Measurements from ENCODE around the gene CEP76. TPM values are rescaled to one million over a fixed set of nuclear protein-coding genes. Genes with fewer than 3 reads are reported as not detected.
"Not testable (repeated sequence)": the region's sequence is repeated elsewhere in the genome, so short reads cannot be mapped to it uniquely, and the experiment has no call there.

The CEP76 gene
- total RNA-seq, 1 donor = 10.1 TPM

DNA sequence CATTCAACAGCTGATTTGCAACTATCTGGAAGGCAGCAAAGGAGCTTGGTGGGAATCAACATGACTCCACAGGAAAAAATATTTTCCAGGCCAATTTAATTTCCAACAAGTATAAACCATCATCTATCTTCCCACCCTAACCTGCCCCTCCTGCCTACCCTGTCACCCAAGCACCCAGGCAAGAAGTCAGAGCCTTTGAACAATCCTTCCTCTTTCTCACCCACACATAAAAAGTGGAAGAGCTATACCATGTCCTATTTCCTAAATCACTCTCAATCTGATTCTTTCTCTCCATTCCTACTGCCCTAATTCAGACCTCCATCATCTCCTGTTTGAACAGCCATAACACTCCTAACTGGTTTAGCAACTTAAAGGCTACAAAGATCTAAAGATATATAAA is 57.3 kb downstream of the CEP76 start:
- Histone ChIP-seq H3K4me2 (ENCODE audit: insufficient read depth, low read length) (peak overlapping the region; percentile 19), H3K27ac (ENCODE audit: low read depth, low read length) (peak overlapping the region; percentile 34)

DNA sequence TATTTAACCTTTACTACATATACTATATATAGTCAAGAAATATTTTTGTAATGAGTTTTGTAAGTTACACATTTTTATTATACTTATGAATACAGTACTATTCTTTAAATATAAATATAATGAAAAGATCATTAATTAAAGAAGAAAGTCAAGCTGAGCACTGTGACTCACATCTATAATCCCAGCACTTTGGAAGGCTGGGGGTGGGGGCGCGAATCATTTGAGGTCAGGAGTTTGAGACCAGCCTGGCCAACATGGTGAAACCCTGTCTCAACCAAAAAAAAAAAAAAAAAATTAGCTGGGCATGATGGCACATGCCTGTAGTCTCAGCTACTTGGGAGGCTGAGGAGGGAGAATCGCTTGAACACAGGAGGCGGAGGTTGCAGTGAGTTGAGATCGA is 58.8 kb downstream of the CEP76 start:
- not testable (repeated sequence) for H3K9me3 ChIP-seq (ENCODE audit: low read depth, low read length); H3K4me3 ChIP-seq (ENCODE audit: insufficient read depth, low read length); H3K36me3 ChIP-seq (ENCODE audit: insufficient read depth, low read length); H4K20me1 ChIP-seq (ENCODE audit: insufficient read depth, low read length); DNase-seq (ENCODE audit: insufficient read length, low spot score, missing footprints); H2AFZ ChIP-seq (ENCODE audit: low read length); H3K4me2 ChIP-seq (ENCODE audit: insufficient read depth, low read length); H3K27ac ChIP-seq (ENCODE audit: low read depth, low read length); H3K27me3 ChIP-seq (ENCODE audit: insufficient read depth, low read length)
- H3K4me1 ChIP-seq (ENCODE audit: insufficient read depth, low read length) = peaks cover 35% of the 10 kb centered on the region
- peaks cover 92% of the 10 kb centered on the region for H3K79me2 ChIP-seq (ENCODE audit: insufficient read depth, low read length)

More for the DNA sequence above, 57.3 kb downstream of the CEP76 start:
- Histone ChIP-seq H4K20me1 (ENCODE audit: insufficient read depth, low read length) (peaks cover 6% of the 10 kb centered on the region), H3K4me1 (ENCODE audit: insufficient read depth, low read length) (peaks cover 31% of the 10 kb centered on the region), H3K36me3 (ENCODE audit: insufficient read depth, low read length) (peaks cover 6% of the 10 kb centered on the region), H3K9me3 (ENCODE audit: low read depth, low read length) (no peaks in the 10 kb centered on the region), H3K79me2 (ENCODE audit: insufficient read depth, low read length) (peaks cover 94% of the 10 kb centered on the region), H3K4me3 (ENCODE audit: insufficient read depth, low read length) (no peak overlapping the region), H2AFZ (ENCODE audit: low read length) (no peak overlapping the region), H3K27me3 (ENCODE audit: insufficient read depth, low read length) (no peaks in the 10 kb centered on the region)
- TF ChIP-seq, protein P1, sequence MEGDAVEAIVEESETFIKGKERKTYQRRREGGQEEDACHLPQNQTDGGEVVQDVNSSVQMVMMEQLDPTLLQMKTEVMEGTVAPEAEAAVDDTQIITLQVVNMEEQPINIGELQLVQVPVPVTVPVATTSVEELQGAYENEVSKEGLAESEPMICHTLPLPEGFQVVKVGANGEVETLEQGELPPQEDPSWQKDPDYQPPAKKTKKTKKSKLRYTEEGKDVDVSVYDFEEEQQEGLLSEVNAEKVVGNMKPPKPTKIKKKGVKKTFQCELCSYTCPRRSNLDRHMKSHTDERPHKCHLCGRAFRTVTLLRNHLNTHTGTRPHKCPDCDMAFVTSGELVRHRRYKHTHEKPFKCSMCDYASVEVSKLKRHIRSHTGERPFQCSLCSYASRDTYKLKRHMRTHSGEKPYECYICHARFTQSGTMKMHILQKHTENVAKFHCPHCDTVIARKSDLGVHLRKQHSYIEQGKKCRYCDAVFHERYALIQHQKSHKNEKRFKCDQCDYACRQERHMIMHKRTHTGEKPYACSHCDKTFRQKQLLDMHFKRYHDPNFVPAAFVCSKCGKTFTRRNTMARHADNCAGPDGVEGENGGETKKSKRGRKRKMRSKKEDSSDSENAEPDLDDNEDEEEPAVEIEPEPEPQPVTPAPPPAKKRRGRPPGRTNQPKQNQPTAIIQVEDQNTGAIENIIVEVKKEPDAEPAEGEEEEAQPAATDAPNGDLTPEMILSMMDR (IDR thresholded peaks at IDR 0.05; ENCODE audit: extremely low read depth, low read depth, low read length) = no peak
- no peak for DNase-seq (ENCODE audit: insufficient read length, low spot score, missing footprints)

DNA sequence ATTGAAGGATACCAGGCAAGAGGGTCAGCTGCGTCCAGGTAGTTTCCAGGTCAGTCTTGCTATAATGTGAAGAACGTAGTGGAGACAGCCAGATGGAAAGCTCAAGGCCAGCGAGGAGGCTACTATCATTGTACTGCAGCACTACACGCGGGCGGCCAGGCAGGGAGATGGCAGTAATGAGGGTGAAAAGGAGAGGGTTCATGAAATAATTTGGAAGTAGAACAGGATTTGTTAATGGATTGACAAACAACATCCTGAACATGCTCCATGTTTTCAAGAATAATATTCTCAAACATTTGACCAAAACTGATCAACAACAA is 61.7 kb downstream of the CEP76 start:
- Histone ChIP-seq H3K9me3 (ENCODE audit: low read depth, low read length) (no peaks in the 10 kb centered on the region), H3K4me3 (ENCODE audit: insufficient read depth, low read length) (peak overlapping the region; percentile 3), H4K20me1 (ENCODE audit: insufficient read depth, low read length) (no peaks in the 10 kb centered on the region), H3K27ac (ENCODE audit: low read depth, low read length) (peak overlapping the region; percentile 91), H2AFZ (ENCODE audit: low read length) (no peak overlapping the region), H3K27me3 (ENCODE audit: insufficient read depth, low read length) (no peaks in the 10 kb centered on the region), H3K36me3 (ENCODE audit: insufficient read depth, low read length) (no peaks in the 10 kb centered on the region), H3K4me2 (ENCODE audit: insufficient read depth, low read length) (peak overlapping the region; percentile 63), H3K4me1 (ENCODE audit: insufficient read depth, low read length) (peaks cover 45% of the 10 kb centered on the region), H3K79me2 (ENCODE audit: insufficient read depth, low read length) (peaks cover 81% of the 10 kb centered on the region)
- TF ChIP-seq, protein P1 (IDR thresholded peaks at IDR 0.05; ENCODE audit: extremely low read depth, low read depth, low read length) = no peak
- DNase-seq (ENCODE audit: insufficient read length, low spot score, missing footprints) = no peak

DNA sequence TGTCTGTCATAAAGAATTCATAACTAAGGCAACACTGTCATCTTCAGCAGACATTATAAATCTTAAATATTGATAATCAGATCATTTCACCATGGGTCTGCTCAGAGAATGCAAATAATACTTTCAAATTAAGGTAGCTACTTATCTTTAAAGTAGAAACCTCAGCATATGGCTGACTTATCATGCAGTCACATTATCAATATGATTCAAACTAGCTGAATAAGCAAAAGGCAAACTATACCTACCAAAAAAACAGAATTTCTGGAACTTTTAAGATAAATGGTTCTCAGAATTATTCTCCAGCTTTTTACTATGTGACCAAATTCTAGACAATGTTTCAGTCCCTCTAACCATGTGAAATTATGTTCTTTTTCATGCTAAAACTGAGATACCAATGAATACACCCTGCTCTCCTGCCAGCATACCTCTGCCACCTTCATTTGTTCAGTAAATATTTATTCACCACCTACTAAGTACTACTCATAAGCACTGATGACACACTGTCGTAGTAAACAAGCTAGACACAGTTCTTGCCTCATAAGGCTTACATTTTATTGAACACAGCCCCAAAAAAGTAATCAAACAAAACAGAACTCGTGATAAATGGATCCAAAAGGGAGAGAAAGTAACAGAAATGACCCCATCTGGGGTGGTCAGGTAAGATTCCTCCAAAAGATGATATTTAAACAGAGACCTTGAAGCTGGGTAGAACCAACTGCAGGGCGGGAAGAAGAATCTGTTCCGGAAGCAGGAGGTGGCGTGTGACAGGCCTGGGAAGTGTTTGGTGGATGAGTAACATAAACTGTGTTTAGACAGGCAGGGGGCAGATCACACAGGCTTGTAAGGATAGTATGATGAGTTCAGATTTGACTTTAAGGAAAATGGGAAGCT is 62.3 kb downstream of the CEP76 start:
- H3K27me3 ChIP-seq (ENCODE audit: insufficient read depth, low read length) = no peaks in the 10 kb centered on the region
- H2AFZ ChIP-seq (ENCODE audit: low read length) = no peak overlapping the region
- no peaks in the 10 kb centered on the region for H4K20me1 ChIP-seq (ENCODE audit: insufficient read depth, low read length)
- TF ChIP-seq, protein P1 (IDR thresholded peaks at IDR 0.05; ENCODE audit: extremely low read depth, low read depth, low read length) = peak; percentile 8
- H3K36me3 ChIP-seq (ENCODE audit: insufficient read depth, low read length) = no peaks in the 10 kb centered on the region
- peaks cover 39% of the 10 kb centered on the region for H3K4me1 ChIP-seq (ENCODE audit: insufficient read depth, low read length)
- peak overlapping the region; percentile 3 for H3K4me3 ChIP-seq (ENCODE audit: insufficient read depth, low read length)
- DNase-seq (ENCODE audit: insufficient read length, low spot score, missing footprints) = peak; percentile 79
- H3K9me3 ChIP-seq (ENCODE audit: low read depth, low read length) = no peaks in the 10 kb centered on the region
- H3K27ac ChIP-seq (ENCODE audit: low read depth, low read length) = peak overlapping the region; percentile 91
- H3K4me2 ChIP-seq (ENCODE audit: insufficient read depth, low read length) = peak overlapping the region; percentile 63
- H3K79me2 ChIP-seq (ENCODE audit: insufficient read depth, low read length) = peaks cover 81% of the 10 kb centered on the region
